Natural killer cell (primary cell): ENCODE data around the gene CEP164. TPM values are rescaled to one million over a fixed set of nuclear protein-coding genes. Genes with fewer than 3 reads are reported as not detected.

Source experiments
- ATAC-seq, 3 donors: fragments of 150-1000 bp in 2 of 3; fragments of 200-7000 bp in 1 of 3; cut with Tn5 transposase; 1 replicate in 1 of 3; 2 replicates in 2 of 3; pipeline ENCODE4 v1.10.0; 2021; ENCODE audit warnings: mild to moderate bottlenecking in 2 of 3, moderate library complexity in 2 of 3
- DNase-seq, 2 donors: peaks; one replicate each; pipeline versions ENCODE4 v3.0.0 to v3.0.0-alpha.2; 2013 to 2021; ENCODE audit warnings: mixed read lengths in 1 of 2
- H3K27ac ChIP-seq: one replicate; pipeline ENCODE4 v1.5.1; 2013; ENCODE audit warnings: mild to moderate bottlenecking, low read length
- H3K27me3 ChIP-seq: one replicate; pipeline ENCODE4 v1.6.1; 2013; ENCODE audit warnings: low read length; ENCODE audit not compliant: control insufficient read depth, insufficient read depth
- H3K36me3 ChIP-seq: one replicate; pipeline ENCODE4 v1.6.1; 2013; ENCODE audit warnings: low read length; ENCODE audit not compliant: control insufficient read depth, insufficient read depth
- H3K4me1 ChIP-seq: one replicate; pipeline ENCODE4 v1.6.1; 2013; ENCODE audit warnings: low read length; ENCODE audit not compliant: control insufficient read depth, insufficient read depth
- H3K4me3 ChIP-seq: one replicate; pipeline ENCODE4 v1.5.1; 2013; ENCODE audit warnings: low read length
- H3K9me3 ChIP-seq: one replicate; pipeline ENCODE4 v1.6.1; 2013; ENCODE audit warnings: low read length; ENCODE audit not compliant: control insufficient read depth, insufficient read depth
- H3K27ac Mint-ChIP-seq, 2 donors: one replicate each; pipeline ENCODE4 v1.8.0; 2022; ENCODE audit warnings: mild to moderate bottlenecking in 2 of 2, mixed read lengths in 2 of 2, moderate library complexity in 1 of 2
- H3K27me3 Mint-ChIP-seq, 2 donors: one replicate each; pipeline ENCODE4 v1.8.0; 2022; ENCODE audit warnings: low read depth in 2 of 2, mixed read lengths in 2 of 2
- H3K36me3 Mint-ChIP-seq: one replicate; pipeline ENCODE4 v1.8.0; 2022; ENCODE audit warnings: mixed read lengths
- H3K4me1 Mint-ChIP-seq, 2 donors: one replicate each; pipeline ENCODE4 v1.8.0; 2022; ENCODE audit warnings: mixed read lengths in 2 of 2
- H3K4me3 Mint-ChIP-seq: one replicate; pipeline ENCODE4 v1.8.0; 2022; ENCODE audit warnings: mild to moderate bottlenecking, moderate library complexity, mixed read lengths
- H3K9me3 Mint-ChIP-seq, 2 donors: one replicate each; pipeline ENCODE4 v1.8.0; 2022; ENCODE audit warnings: mixed read lengths in 2 of 2
- CTCF ChIP-seq: fragments of 200-600 bp; IDR thresholded peaks from one replicate; pipeline ENCODE4 v1.8.0; 2022; ENCODE audit warnings: antibody characterized with exemption
- WGBS: methylation state at CpG from one replicate; pipeline ENCODE4 v1.1.7; 2013; ENCODE audit warnings: missing lambda C conversion rate; ENCODE audit not compliant: insufficient coverage; 5-methylcytosine and 5-hydroxymethylcytosine counted together
- intact Hi-C: fragments of 100-400 bp; cut with micrococcal nuclease; formaldehyde crosslinking; loops from one replicate; pipeline ENCODE4 v1.14.2; 2022
- total RNA-seq, 4 donors: library from RNA; stranded (reverse); fragments of 120-200 nt in 1 of 4; gene quantifications; one replicate each; pipeline versions ENCODE4 v1.2.3 to v1.2.4, GENCODE V29; 2013 to 2022

CEP164 gene
- total RNA-seq, 3 donors from 2014 or later (not counting 1 experiment from before 2014, with no cell fraction given), result 45.6 to 49.9 (median 49.8) TPM

DNA sequence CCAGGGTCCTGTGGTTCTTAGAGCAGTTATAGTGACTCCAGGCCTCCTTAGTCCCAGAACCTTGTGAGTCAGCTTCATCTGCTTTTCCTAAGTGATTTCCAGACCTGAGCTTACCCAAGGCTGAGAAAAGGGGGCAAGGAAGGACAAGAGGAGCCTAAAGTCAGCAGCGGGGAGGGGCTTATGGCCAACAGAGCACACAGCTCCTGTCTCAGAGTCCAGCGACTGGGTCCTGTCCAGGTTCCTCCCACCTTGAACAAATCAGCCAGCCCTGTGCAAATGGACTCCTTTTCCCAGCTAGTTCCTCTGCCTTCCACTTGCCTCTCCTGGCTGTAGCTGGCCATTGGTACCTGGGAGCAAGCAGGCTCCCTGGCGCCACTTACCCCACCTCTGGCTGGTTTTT lies 22.5 kb upstream of the CEP164 start:
- no peaks in the 10 kb centered on the region for H3K4me1 Mint-ChIP-seq
- no peak overlapping the region for H3K27ac Mint-ChIP-seq
- Histone ChIP-seq H3K4me1 (no peaks in the 10 kb centered on the region), H3K27me3 (no peaks in the 10 kb centered on the region), H3K27ac (no peak overlapping the region), H3K4me3 (no peak overlapping the region), H3K36me3 (no peaks in the 10 kb centered on the region), H3K9me3 (no peaks in the 10 kb centered on the region)
- DNase-seq (no peak), ATAC-seq (no peak)
- H3K27me3 Mint-ChIP-seq, result peaks cover 9 to 14% of the 10 kb centered on the region in 2 donors
- H3K4me3 Mint-ChIP-seq, result no peak overlapping the region
- TF ChIP-seq CTCF, result no peak
- H3K36me3 Mint-ChIP-seq, result no peaks in the 10 kb centered on the region
- no peaks in the 10 kb centered on the region for H3K9me3 Mint-ChIP-seq
- intact Hi-C loops, result no loop called here
- WGBS, result 91% methylated on average over 3 of the region's 3 CpGs

DNA sequence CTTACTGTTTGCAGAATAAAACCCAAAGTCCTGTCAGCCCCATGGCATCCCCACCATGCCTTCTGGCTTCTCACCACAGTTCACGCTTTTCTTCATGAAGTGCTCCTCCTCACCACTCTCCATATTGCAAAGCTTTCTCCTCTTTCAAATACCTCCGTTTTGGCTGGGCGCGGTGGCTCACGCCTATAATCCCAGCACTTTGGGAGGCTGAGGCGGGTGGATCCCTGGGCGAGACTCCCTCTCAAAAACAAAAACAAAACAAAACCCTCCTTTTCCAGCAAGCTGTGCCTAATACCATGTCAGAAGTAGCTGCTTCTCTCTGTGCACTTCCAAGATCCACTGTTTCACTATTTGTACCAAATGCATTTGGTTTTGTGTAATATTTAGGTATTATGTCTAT lies 18.3 kb upstream of the CEP164 start:
- H3K27ac Mint-ChIP-seq, result no peak overlapping the region
- H3K27ac ChIP-seq, result no peak overlapping the region
- no peak for TF ChIP-seq CTCF
- DNase-seq (no peak), ATAC-seq (no peak)
- no peaks in the 10 kb centered on the region for H3K36me3 ChIP-seq
- intact Hi-C loops, result no loop called here
- H3K4me1 ChIP-seq, result no peaks in the 10 kb centered on the region
- no peaks in the 10 kb centered on the region for H3K4me1 Mint-ChIP-seq
- no peak overlapping the region for H3K4me3 ChIP-seq
- no peaks in the 10 kb centered on the region for H3K27me3 ChIP-seq
- no peaks in the 10 kb centered on the region for H3K9me3 ChIP-seq
- no peak overlapping the region for H3K4me3 Mint-ChIP-seq
- peaks cover 26 to 30% of the 10 kb centered on the region in 2 donors for H3K27me3 Mint-ChIP-seq
- H3K9me3 Mint-ChIP-seq, result no peaks in the 10 kb centered on the region
- no peaks in the 10 kb centered on the region for H3K36me3 Mint-ChIP-seq
- 96% methylated on average over 7 of the region's 7 CpGs for WGBS

- Mint-ChIP-seq H3K4me3 (no peak overlapping the region), H3K27ac (no peak overlapping the region), H3K27me3 (peaks cover 46% of the 10 kb centered on the region in 2 donors), H3K9me3 (no peaks in the 10 kb centered on the region), H3K36me3 (no peaks in the 10 kb centered on the region), H3K4me1 (peaks cover 0 to 6% of the 10 kb centered on the region in 2 donors)
- H3K27ac ChIP-seq, result no peak overlapping the region
- 72% methylated on average over 5 of the region's 5 CpGs for WGBS
- H3K36me3 ChIP-seq, result no peaks in the 10 kb centered on the region
- no peak for TF ChIP-seq CTCF
- intact Hi-C loops, result no loop called here
- H3K4me1 ChIP-seq, result peaks cover 16% of the 10 kb centered on the region
- no peak overlapping the region for H3K4me3 ChIP-seq
- peaks cover 13% of the 10 kb centered on the region for H3K27me3 ChIP-seq
- no peak for DNase-seq
- ATAC-seq, result no peak
- no peaks in the 10 kb centered on the region for H3K9me3 ChIP-seq
These were observed 14.6 kb upstream of the CEP164 start for GRCh38 chr11:117313091-117313490.
